ENCODE results near the gene PSMA7.

The PSMA7 gene

DNA sequence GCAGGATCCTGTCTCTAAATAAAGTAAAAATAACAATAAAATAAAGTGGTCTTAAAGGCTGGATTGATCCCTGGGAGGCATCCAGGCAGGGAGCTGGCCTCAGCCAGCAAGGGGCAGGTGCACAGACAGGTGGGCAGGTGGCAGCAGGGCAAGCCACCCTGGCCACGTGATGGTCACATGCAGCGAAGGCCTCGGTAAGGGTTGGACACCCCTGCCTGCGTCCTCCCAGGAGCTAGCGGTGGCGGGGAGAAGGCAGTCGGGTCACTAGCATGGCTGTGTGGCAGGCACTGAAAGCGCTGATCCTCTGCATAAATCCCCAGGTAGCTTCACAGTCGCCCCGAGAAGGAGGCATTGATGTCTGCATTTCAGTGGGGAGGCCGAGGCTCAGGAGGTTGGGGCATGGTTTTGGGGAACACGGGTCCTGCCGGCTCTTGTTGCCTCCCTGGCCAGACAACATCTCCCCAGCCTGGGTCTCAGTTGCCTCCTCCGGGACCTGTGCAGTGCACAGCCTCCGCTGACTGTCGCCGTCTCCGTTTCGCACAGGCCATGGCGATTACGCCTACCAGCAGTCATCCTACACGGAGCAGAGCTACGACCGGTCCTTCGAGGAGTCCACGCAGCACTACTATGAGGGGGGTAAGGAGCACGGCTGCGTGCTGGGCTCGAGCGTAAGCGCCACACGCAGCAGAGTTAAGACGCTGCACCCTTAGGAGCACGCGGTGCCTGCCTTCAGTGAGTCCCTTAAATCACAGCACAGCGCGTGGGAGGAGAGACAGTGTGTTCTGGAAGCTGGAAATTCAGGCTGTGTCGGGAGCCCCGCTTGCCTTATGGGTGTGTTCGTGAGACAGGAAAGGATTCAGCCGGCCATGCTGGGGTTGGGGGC is 21.9 kb upstream of the PSMA7 start:
- TF ChIP-seq CTCF (IDR thresholded peaks at IDR 0.05; ENCODE audit: control insufficient read depth, extremely low read depth, insufficient read depth), result no peak
- DNase-seq (ENCODE audit: low read depth), result no peak
- H3K4me3 ChIP-seq (ENCODE audit: low read depth, low read length), result no peak overlapping the region

DNA sequence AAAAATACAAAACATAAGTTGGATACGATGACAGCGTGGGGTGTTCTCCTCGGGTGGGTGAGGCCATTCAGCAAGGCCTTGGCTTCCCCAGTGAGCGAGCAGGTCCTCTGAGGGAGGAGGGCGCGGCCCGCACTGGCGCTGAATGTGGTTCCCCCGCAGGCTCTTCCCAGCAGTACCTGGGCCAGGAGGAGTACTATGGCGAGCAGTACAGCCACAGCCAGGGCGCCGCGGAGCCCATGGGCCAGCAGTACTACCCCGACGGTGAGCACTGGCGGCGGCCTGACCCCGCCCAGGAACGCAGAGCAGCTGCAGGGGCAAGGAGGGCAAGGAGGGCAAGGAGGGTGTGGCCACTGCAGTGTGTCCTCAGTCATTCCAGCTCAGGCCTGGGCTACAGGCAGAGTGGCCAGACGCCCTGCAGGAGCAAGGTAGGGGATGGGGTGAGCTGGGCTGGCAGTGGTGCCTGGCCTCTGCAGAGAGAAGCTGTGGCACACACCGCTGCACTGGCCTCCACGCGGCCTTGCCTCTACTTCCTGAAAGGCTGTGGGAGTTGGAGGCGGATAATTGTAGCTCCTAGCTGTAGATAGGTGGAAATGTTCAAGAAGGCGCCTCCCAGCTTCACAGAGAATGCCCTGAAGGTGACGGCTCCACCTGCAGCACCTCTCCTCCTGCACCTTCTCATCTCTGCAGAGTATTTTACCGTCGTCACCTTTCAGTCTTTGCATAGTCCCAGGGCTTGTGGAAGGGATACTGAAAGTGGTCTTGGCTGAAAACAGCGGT is 21.0 kb upstream of the PSMA7 start:
- no peak overlapping the region for H3K4me3 ChIP-seq (ENCODE audit: low read depth, low read length)
- DNase-seq (ENCODE audit: low read depth), result no peak
- no peak for TF ChIP-seq CTCF (IDR thresholded peaks at IDR 0.05; ENCODE audit: control insufficient read depth, extremely low read depth, insufficient read depth)

GRCh38 chr20:62163485-62163865 is 20.3 kb upstream of the PSMA7 start:
- no peak for TF ChIP-seq CTCF (IDR thresholded peaks at IDR 0.05; ENCODE audit: control insufficient read depth, extremely low read depth, insufficient read depth)
- no peak overlapping the region for H3K4me3 ChIP-seq (ENCODE audit: low read depth, low read length)
- no peak for DNase-seq (ENCODE audit: low read depth)

GRCh38 chr20:62162765-62163484 is 19.7 kb upstream of the PSMA7 start:
- DNase-seq (ENCODE audit: low read depth), result no peak
- no peak overlapping the region for H3K4me3 ChIP-seq (ENCODE audit: low read depth, low read length)
- TF ChIP-seq CTCF (IDR thresholded peaks at IDR 0.05; ENCODE audit: control insufficient read depth, extremely low read depth, insufficient read depth), result no peak

DNA sequence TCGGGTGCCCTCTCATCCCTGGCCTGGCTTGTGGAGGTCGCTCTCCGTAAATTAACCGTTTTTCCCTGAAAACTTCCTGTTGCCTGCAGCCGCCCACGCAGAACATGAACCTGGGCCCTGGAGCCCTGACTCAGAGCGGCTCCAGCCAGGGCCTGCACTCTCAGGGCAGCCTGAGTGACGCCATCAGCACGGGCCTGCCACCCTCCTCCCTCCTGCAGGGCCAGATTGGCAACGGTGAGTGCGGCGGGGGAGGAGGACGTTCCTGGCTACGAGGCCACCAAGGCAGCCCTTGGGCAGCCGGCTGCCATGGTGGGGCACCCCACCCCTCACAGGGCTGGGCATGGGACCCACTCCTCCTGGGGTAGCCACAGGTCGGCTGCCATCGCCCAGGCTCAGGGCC is 18.2 kb upstream of the PSMA7 start:
- TF ChIP-seq CTCF (IDR thresholded peaks at IDR 0.05; ENCODE audit: control insufficient read depth, extremely low read depth, insufficient read depth), result no peak
- DNase-seq (ENCODE audit: low read depth), result no peak
- H3K4me3 ChIP-seq (ENCODE audit: low read depth, low read length), result no peak overlapping the region

DNA sequence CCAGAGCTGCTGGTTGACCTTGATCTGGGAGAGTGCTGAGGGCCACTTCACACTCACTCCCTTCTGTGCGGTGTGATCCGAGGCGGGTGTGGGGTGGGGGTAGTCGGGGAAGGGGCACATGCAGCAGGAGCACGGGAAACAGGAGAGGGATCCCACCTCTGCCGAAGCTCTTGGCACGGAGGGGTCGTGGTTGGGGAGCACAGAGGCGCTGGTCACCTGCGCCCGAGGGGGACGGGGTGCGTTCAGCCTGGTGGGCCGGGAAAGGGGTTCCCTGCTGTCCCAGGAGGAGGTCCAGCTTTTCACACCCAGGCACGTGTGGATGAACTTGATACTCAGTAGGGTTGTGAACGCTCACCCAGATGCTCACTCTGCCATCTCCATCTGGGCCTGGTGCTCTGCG is 17.7 kb upstream of the PSMA7 start:
- no peak for DNase-seq (ENCODE audit: low read depth)
- H3K4me3 ChIP-seq (ENCODE audit: low read depth, low read length), result no peak overlapping the region
- TF ChIP-seq CTCF (IDR thresholded peaks at IDR 0.05; ENCODE audit: control insufficient read depth, extremely low read depth, insufficient read depth), result no peak

Measured in LNCaP clone FGC (cell line).